IPS-NIHi7 (cell line): ENCODE data around the gene RALGAPA2.

Source experiments
- DNase-seq: peaks from one replicate; pipeline ENCODE4 v3.0.0; 2012; ENCODE audit warnings: mixed read lengths; ENCODE audit errors: extremely low spot score

Gene RALGAPA2

GRCh38 chr20:20437314-20437713 is 275.1 kb downstream of the RALGAPA2 start:
- no peak for DNase-seq

GRCh38 chr20:20436689-20437088 is 275.8 kb downstream of the RALGAPA2 start:
- no peak for DNase-seq

GRCh38 chr20:20435453-20435852 is 277.0 kb downstream of the RALGAPA2 start:
- DNase-seq, result peak; percentile 21

GRCh38 chr20:20432618-20433286 is 279.7 kb downstream of the RALGAPA2 start:
- DNase-seq, result no peak

- no peak for DNase-seq
Observed at GRCh38 chr20:20430066-20430465, 282.4 kb downstream of the RALGAPA2 start.

- no peak for DNase-seq
Observed at GRCh38 chr20:20428067-20428466, 284.4 kb downstream of the RALGAPA2 start.

GRCh38 chr20:20427227-20427864 is 285.1 kb downstream of the RALGAPA2 start:
- no peak for DNase-seq

- DNase-seq, result no peak
Observed at GRCh38 chr20:20426655-20426907, 285.9 kb downstream of the RALGAPA2 start.

- DNase-seq, result no peak
Observed at GRCh38 chr20:20425823-20426654, 286.4 kb downstream of the RALGAPA2 start.

GRCh38 chr20:20423117-20423516 is 289.3 kb downstream of the RALGAPA2 start:
- DNase-seq, result no peak

GRCh38 chr20:20417876-20418676 is 294.4 kb downstream of the RALGAPA2 start:
- no peak for DNase-seq

GRCh38 chr20:20415321-20415720 is 297.1 kb downstream of the RALGAPA2 start:
- no peak for DNase-seq

GRCh38 chr20:20414640-20415220 is 297.7 kb downstream of the RALGAPA2 start:
- DNase-seq, result no peak

GRCh38 chr20:20413810-20414281 is 298.6 kb downstream of the RALGAPA2 start:
- no peak for DNase-seq

- DNase-seq, result no peak
Observed at GRCh38 chr20:20412750-20413149, 299.7 kb downstream of the RALGAPA2 start.

GRCh38 chr20:20411836-20412235 is 300.6 kb downstream of the RALGAPA2 start:
- no peak for DNase-seq

- DNase-seq, result no peak
Observed at GRCh38 chr20:20411402-20411801, 301.0 kb downstream of the RALGAPA2 start.

GRCh38 chr20:20410678-20411077 is 301.8 kb downstream of the RALGAPA2 start:
- peak; percentile 70 for DNase-seq

GRCh38 chr20:20409331-20409730 is 303.1 kb downstream of the RALGAPA2 start:
- DNase-seq, result no peak

- DNase-seq, result peak; percentile 37
Observed at GRCh38 chr20:20407891-20408805, 304.3 kb downstream of the RALGAPA2 start.

- DNase-seq, result no peak
Observed at GRCh38 chr20:20406306-20406705, 306.1 kb downstream of the RALGAPA2 start.
